ENCODE data around the gene EPM2A. TPM values are rescaled to one million over a fixed set of nuclear protein-coding genes. Genes with fewer than 3 reads are reported as not detected.

Gene EPM2A
- total RNA-seq, 1 donor from 2014 or later, result 7.6 TPM

DNA sequence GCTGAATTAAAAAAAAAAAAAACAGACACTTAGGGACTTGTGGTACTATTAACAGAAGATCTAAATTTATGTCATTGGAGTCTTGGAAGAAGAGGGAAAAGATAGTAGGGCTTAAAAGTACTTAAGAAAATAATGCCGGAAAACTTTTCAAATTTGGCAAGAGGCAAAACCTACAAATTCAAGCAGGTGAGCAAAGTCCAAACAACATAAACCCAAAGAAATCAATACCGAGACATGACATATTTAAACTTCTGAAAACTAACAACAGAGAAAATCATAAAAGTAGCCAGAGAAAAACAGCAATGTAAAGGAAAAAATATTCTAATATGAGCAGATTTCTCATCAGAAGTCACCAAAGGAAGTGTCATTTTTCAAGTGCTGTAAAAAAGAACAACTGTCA lies 44.4 kb downstream of the EPM2A start:
- no peak for DNase-seq (ENCODE audit: low spot score in 2 of 2)
- Histone ChIP-seq H3K4me1 (no peaks in the 10 kb centered on the region), H3K36me3 (peaks cover 0 to 2% of the 10 kb centered on the region in 2 donors), H3K27ac (no peak overlapping the region), H3K4me3 (no peak overlapping the region), H3K9me3 (peaks cover 0 to 6% of the 10 kb centered on the region in 2 donors), H3K27me3 (no peaks in the 10 kb centered on the region)
- intact Hi-C loops (cut with DNase I), result no loop called here
- TF ChIP-seq, protein P1, sequence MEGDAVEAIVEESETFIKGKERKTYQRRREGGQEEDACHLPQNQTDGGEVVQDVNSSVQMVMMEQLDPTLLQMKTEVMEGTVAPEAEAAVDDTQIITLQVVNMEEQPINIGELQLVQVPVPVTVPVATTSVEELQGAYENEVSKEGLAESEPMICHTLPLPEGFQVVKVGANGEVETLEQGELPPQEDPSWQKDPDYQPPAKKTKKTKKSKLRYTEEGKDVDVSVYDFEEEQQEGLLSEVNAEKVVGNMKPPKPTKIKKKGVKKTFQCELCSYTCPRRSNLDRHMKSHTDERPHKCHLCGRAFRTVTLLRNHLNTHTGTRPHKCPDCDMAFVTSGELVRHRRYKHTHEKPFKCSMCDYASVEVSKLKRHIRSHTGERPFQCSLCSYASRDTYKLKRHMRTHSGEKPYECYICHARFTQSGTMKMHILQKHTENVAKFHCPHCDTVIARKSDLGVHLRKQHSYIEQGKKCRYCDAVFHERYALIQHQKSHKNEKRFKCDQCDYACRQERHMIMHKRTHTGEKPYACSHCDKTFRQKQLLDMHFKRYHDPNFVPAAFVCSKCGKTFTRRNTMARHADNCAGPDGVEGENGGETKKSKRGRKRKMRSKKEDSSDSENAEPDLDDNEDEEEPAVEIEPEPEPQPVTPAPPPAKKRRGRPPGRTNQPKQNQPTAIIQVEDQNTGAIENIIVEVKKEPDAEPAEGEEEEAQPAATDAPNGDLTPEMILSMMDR (IDR thresholded peaks at IDR 0.05), result no peak

DNA sequence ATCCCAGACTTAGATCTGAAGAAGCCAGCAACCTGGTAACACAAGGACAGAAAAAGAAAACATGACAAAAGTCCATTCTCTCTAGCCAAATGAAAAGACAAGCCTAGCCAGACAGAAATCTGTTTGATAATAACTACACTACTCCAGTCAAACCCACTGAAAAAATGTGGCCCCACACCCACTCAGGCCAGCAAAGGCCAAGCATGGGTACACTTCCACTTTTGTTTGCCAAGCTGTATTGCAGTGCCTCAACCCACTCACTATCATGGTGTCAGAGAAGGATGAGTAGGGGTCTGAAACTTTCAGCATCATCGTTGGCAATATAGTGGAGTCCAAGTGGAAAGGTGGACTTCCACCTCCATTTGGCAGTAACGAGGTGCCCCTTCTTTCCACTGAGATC lies 45.8 kb downstream of the EPM2A start:
- Histone ChIP-seq H3K36me3 (peaks cover 0 to 13% of the 10 kb centered on the region in 2 donors), H3K27me3 (no peaks in the 10 kb centered on the region), H3K4me1 (no peaks in the 10 kb centered on the region), H3K9me3 (peaks cover 0 to 6% of the 10 kb centered on the region in 2 donors), H3K4me3 (no peak overlapping the region), H3K27ac (no peak overlapping the region)
- no peak for DNase-seq (ENCODE audit: low spot score in 2 of 2)
- TF ChIP-seq, protein P1 (IDR thresholded peaks at IDR 0.05), result no peak
- intact Hi-C loops (cut with DNase I), result no loop called here

- no peak for DNase-seq (ENCODE audit: low spot score in 2 of 2)
- no peak overlapping the region for H3K4me3 ChIP-seq
- peaks cover 0 to 16% of the 10 kb centered on the region in 2 donors for H3K36me3 ChIP-seq
- peaks cover 0 to 6% of the 10 kb centered on the region in 2 donors for H3K9me3 ChIP-seq
- no peaks in the 10 kb centered on the region for H3K27me3 ChIP-seq
- TF ChIP-seq, protein P1 (IDR thresholded peaks at IDR 0.05), result no peak
- no peak overlapping the region for H3K27ac ChIP-seq
- intact Hi-C loops (cut with DNase I), result no loop called here
- H3K4me1 ChIP-seq, result no peaks in the 10 kb centered on the region
Observed at GRCh38 chr6:145688493-145688905, 46.8 kb downstream of the EPM2A start.

DNA sequence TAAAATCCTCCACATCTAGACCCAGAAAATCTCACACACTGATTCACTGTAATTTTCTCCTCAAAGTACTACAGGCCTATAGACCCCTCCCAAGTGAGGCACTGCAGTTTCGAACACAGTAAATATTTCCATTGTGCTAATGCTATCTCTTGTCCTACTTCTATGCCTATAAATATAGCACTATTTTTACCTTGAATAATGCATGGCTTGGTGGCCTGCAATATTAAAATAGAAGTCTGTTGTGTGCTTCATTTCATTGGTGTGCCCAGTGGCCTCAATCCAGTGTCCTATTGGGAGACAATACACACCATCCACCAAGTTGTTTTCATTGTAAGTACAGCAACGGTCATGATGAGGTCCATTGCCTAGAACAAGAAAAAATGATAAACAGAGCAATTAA lies 49.4 kb downstream of the EPM2A start:
- Histone ChIP-seq H3K36me3 (peaks cover 5 to 28% of the 10 kb centered on the region in 2 donors), H3K4me3 (no peak overlapping the region), H3K9me3 (no peaks in the 10 kb centered on the region), H3K27me3 (no peaks in the 10 kb centered on the region), H3K4me1 (no peaks in the 10 kb centered on the region), H3K27ac (no peak overlapping the region)
- intact Hi-C loops (cut with DNase I), result no loop called here
- TF ChIP-seq, protein P1 (IDR thresholded peaks at IDR 0.05), result no peak
- no peak for DNase-seq (ENCODE audit: low spot score in 2 of 2)

DNA sequence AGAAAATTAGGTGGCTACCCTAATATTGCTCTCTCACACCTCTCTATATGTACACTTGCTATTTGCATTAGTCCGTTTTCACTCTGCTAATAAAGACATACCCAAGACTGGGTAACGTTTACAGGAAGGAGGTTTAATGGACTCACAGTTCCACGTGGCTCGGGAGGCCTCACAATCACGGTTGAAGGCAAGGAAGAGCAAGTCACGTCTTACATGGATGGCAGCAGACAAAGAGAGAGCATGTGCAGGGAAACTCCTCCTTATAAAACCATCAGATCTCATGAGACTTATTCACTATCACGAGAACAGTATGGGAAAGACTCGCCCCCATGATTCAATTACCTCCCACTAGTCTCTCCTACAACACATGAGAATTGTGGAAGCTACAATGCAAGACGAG lies 53.4 kb downstream of the EPM2A start:
- intact Hi-C loops (cut with DNase I), result no loop called here
- TF ChIP-seq, protein P1 (IDR thresholded peaks at IDR 0.05), result no peak
- no peak overlapping the region for H3K4me3 ChIP-seq
- H3K36me3 ChIP-seq, result peaks cover 5 to 28% of the 10 kb centered on the region in 2 donors
- H3K4me1 ChIP-seq, result no peaks in the 10 kb centered on the region
- H3K9me3 ChIP-seq, result peaks cover 0 to 7% of the 10 kb centered on the region in 2 donors
- H3K27me3 ChIP-seq, result no peaks in the 10 kb centered on the region
- DNase-seq (ENCODE audit: low spot score in 2 of 2), result no peak
- no peak overlapping the region for H3K27ac ChIP-seq

- DNase-seq (ENCODE audit: low spot score in 2 of 2), result no peak
Observed at GRCh38 chr6:145673504-145673903, 61.8 kb downstream of the EPM2A start.

More at GRCh38 chr6:145673504-145673903, 61.8 kb downstream of the EPM2A start:
- H3K9me3 ChIP-seq, result no peaks in the 10 kb centered on the region
- H3K27me3 ChIP-seq, result no peaks in the 10 kb centered on the region
- intact Hi-C loops (cut with DNase I), result no loop called here
- TF ChIP-seq, protein P1 (IDR thresholded peaks at IDR 0.05), result no peak
- no peaks in the 10 kb centered on the region for H3K36me3 ChIP-seq
- H3K27ac ChIP-seq, result no peak overlapping the region
- peaks cover 0 to 2% of the 10 kb centered on the region in 2 donors for H3K4me1 ChIP-seq
- H3K4me3 ChIP-seq, result no peak overlapping the region

Data from ascending aorta (tissue), 2 donors.